IPS-11a (cell line): Measurements from ENCODE around the gene LCMT1.
"Not testable (repeated sequence)": the region's sequence is repeated elsewhere in the genome, so short reads cannot be mapped to it uniquely, and the experiment has no call there.

Experiments used
- H3K4me3 ChIP-seq: one replicate; pipeline ENCODE4 v1.5.1; 2013; ENCODE audit warnings: low read depth, low read length, control low read depth

Gene LCMT1

DNA sequence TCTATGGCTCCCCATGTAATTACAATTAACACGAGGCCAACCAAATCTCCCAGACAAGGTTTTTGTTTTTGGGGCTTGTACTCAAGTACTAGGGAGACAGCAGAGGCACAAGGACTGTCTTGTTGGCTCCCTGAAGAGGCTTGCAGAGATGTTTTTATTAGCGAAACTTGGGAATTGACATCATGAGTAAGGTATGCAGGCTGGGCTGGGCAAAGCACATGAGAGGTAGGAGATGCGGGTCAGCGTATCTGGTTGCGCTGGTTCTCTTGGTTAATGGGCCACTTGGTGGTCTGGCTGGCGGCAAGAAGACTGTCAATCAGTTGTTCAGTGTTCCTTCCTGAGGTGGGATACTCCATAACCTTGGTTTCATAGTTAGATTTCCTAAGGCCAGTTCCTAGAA lies 28.9 kb downstream of the LCMT1 start:
- H3K4me3 ChIP-seq = no peak overlapping the region

- H3K4me3 ChIP-seq = no peak overlapping the region
These were observed 30.1 kb downstream of the LCMT1 start for GRCh38 chr16:25141648-25142047.

DNA sequence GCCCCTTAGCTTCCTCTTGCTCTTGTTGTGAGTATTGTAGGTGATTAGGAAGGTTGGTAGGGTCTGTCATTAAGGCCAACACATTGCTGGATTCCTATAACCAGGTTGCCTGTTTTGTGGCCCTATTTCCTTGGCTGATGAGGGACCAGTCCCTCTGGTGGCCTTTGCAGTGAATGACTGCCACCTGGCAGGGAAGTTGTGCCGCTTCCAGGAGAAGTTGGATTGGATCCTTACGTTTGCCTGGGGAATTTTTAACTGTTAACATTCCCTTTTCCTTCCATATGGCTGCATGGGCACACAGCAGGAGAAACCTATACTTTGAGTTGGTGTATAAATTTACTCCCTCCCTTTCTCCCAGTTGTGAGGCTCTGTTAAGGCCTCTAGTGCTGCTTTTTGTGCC lies 32.4 kb downstream of the LCMT1 start:
- no peak overlapping the region for H3K4me3 ChIP-seq

- no peak overlapping the region for H3K4me3 ChIP-seq
These were observed 37.1 kb downstream of the LCMT1 start for GRCh38 chr16:25148568-25149215.

- no peak overlapping the region for H3K4me3 ChIP-seq
These were observed 40.5 kb downstream of the LCMT1 start for GRCh38 chr16:25151996-25152395.

DNA sequence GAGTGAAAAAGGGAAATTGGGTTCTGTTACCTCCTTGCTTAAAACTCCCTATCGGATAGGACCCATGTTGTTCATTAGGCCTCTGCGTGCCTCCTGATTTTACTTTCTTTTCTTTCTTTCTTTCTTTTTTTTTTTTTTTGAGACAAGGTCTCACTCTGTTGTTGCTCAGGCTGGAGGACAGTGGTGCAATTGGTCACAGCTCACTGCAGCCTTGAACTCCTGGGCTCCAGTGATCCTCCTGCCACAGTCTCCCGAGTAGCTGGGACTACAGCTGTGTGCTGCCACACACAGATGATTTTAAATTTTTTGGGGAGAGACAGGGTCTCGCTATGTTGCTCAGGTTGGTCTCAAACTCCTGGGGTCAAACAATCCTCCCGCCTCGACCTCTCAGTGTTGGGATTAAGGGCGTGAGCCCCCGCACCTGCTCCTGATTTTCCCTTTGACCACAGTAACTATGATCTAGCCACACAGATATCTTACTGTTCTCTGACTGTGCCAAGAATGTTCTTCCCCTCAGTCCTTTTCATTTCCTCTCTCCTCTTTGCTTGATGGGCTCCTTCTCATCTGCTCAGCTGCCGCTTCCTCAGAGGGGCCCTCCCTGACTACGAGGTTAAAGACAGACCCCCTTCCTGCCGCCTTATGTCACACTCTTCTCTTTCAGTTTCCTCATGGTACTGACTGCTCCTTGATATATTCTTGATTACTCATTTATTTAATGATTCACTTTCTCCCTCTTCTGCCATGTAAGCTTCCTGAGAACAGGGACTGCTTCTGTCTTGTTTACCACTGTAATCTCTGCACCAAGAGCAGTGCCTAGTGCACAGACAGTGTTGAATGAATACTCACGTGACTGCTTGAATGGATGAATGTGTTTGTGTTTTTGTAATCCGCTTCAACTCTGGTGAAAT lies 44.3 kb downstream of the LCMT1 start:
- H3K4me3 ChIP-seq = no peak overlapping the region

- no peak overlapping the region for H3K4me3 ChIP-seq
These were observed 45.8 kb downstream of the LCMT1 start for GRCh38 chr16:25157271-25157875.

- no peak overlapping the region for H3K4me3 ChIP-seq
These were observed 46.9 kb downstream of the LCMT1 start for GRCh38 chr16:25158401-25158800.

DNA sequence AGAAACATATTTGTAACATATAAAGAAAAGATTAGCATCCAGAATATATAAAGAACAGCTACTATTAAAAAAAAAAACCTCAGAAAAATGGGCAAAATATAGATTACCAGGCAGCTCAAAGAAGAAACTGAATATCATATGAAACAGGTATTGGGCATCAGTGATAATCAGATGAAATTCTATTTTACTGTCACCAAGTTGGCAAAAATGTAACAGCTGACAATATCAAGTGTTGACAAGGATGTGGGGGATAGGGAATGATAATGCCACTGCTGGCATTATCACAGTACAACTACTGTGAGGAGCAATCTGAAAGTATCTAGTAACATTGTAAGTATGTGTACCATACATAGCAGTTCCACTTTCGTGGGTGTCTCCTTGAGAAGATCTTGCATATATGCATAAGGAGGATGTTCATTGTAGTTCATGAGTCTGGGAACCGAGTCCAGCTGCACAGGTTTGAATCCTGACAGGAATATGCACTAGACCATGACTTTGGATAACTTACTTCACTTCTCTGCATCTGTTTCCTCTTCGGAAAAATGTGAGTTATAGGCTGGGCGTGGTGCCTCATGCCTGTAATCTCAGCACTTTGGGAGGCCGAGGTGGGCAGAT lies 50.3 kb downstream of the LCMT1 start:
- no peak overlapping the region for H3K4me3 ChIP-seq

DNA sequence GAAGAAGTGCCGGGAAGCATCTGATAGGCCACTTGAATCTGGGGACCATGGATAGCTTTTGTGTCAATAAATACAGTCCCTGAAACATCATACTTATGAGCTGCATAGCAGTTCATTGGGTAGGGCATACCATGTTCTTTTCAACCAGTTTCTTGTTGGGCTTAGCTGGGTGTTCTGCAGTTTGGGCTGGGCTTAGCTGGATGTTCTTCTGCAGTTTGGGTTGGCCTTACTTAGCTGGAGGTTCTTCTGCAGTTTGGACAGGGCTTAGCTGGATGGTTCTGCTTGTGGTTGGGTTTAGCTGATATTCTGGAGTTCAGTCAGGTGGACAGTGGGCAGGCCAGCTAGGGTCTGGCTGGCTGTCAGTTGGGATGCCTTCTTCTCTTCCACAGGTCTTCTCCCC lies 52.1 kb downstream of the LCMT1 start:
- no peak overlapping the region for H3K4me3 ChIP-seq

DNA sequence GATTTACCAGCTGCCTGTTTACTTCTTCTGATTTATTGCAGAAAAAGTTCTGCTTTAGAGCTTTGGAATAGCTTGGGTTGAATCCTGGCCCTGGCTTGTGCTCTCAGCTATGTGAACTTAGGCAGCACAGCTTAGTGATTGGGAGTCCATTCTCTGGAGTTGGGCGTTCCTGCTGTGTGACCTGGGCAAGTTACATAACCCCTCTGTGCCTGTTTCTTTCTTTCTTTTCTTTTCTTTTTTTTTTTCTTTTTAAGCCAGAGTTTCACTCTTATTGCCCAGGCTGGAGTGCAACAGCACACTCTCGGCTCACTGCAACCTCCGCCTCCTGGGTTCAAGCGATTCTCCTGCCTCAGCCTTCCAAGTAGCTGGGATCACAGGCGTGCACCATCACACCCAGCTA lies 53.7 kb downstream of the LCMT1 start:
- H3K4me3 ChIP-seq = no peak overlapping the region

- not testable (repeated sequence) for H3K4me3 ChIP-seq
These were observed 56.4 kb downstream of the LCMT1 start for GRCh38 chr16:25167920-25168319.

- H3K4me3 ChIP-seq = no peak overlapping the region
These were observed 59.8 kb downstream of the LCMT1 start for GRCh38 chr16:25171390-25171789.

DNA sequence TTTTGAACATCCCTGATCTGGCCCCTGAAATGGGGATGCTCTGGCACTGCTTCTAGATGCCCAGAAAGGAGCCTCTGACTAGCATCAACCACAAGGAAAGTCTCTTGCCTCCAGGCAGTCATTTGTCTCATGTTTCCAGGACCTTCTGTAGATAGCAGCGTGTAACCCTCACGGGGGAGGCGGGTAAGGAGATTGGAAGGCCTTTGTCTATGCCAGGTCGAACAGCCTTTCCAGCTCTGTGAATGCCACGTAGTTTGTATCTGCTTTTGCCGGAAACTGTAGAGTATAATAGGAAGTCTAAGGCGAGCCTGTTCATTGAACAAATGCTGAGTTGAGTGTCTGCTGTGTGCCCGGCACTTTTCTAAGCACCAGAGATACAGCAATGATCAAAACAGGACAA lies 61.3 kb downstream of the LCMT1 start:
- H3K4me3 ChIP-seq = no peak overlapping the region

DNA sequence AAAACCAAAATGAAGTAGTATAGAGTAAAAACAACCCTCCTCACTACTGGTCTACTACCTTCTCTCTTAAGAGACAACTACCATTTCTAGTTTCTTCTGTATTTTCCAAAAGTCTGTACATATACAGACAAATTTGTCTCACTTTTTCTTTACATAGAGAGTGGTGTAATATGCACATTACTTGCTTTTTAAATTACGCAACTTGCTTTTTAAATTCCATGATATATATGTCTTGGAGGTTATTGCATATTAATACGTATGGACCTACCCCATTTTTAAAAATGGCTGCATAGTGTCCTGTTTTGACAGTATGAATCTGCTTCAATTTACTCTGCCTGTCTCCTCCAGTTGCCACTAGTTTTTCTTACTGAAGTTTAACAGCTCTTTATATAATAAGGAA lies 62.7 kb downstream of the LCMT1 start:
- H3K4me3 ChIP-seq = no peak overlapping the region

- no peak overlapping the region for H3K4me3 ChIP-seq
These were observed 64.6 kb downstream of the LCMT1 start for GRCh38 chr16:25176136-25176535.

- no peak overlapping the region for H3K4me3 ChIP-seq
These were observed 65.9 kb downstream of the LCMT1 start for GRCh38 chr16:25177512-25177830.

DNA sequence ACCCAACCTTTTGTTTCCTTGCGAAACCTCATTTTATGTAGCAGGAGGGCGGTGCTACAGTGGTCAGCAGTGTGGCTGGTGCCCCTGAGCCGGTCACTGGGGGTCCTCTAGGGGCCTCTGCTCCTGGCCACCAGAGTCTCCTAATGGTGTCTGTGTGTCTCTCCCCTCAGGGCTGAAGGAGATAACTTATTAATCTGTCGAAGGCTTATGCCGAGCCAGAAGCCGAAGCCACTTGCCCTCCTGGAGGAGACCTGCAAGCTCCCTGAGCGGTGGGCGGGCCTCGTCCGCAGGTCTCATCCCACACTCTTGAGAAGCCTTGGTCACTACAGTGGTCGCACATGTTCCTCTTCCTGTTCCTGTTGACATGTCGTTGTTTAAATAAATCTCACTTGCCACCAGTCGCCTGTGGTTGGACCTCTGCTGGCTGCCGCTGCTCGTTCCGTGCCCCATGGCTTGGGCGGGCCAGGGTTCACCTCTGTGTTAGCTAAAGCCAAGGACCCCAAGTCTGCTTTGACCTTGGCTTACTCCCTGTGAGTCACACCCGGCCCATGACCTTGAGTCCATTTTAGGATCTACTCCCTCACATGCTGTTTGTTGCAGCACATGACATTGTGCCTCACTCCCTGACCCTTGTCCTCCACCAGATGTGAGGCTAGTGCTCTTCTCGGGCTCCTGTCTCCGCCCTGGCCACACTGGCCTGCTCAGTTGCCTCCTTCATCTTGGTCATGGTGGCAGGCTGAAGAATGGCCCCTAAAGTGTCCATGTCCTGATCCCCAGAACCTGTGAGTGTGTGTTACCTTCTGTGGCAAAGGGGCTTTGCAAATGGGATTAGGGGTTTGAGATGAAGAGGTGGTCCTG lies 66.5 kb downstream of the LCMT1 start:
- no peak overlapping the region for H3K4me3 ChIP-seq

- H3K4me3 ChIP-seq = not testable (repeated sequence)
These were observed 69.7 kb downstream of the LCMT1 start for GRCh38 chr16:25181236-25181635.

DNA sequence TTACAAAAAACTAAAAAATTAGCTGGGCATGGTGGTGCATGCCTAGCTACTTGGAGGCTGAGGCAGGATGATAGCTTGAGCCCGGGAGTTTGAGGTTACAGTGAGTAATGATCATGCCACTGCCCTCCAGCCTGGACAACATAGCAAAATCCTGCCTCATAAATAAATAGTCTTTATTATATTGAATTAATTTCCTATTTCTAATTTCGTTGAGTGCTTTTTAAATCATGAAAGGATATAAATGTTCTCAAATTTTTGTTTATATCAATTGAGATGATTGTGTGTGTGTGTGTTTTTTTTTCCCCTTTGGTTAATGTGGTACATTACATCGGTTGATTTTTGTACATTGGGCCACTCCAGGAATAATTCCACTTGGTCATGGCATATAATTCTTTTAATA lies 73.2 kb downstream of the LCMT1 start:
- no peak overlapping the region for H3K4me3 ChIP-seq

GRCh38 chr16:25187491-25187795 lies 75.9 kb downstream of the LCMT1 start:
- no peak overlapping the region for H3K4me3 ChIP-seq
